ENCODE results near the gene EIF4E2. TPM values are rescaled to one million over a fixed set of nuclear protein-coding genes. Genes with fewer than 3 reads are reported as not detected.

Gene EIF4E2
- total RNA-seq, 2 experiments from 2014 or later = 45.9 to 46.0 TPM

DNA sequence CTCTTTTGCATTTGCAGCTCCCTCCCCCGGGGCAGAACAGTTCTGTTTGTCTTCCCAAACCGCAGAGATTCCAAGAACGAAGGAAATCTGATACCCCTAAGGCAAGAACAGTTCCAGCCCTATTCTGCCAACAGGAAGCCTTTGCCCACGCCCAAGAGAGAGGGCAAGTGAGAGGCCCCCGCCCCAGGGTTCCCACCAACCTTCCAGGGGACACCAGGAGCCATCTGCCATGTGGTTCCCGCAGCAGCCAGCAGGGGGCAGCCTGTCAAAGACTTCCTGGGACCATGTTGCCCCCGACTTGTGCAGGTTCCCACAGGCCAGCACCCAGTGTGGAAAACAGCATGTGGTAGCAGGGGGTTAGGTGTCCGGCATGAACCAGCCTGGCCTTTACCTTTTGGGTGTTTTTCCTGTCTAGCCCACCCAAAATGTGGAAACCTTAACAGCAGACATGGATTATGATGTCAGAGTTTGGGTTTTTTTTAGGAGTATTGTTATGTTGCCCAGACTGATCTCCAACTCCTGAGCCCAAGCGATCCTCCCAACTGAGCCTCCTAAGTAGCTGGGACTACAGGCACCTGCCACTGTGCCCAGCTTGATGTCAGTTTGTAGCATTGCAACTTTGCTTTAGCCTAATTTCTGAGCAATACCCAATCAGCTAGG, 61.2 kb downstream of the EIF4E2 start:
- ATAC-seq (ENCODE audit: poor library complexity) (peak; percentile 61), DNase-seq (peak; percentile 50 to 76 (median 56))
- intact Hi-C loops (cut with DNase I, micrococcal nuclease) = loop anchor here (5.0 kb wide), 2 partner anchors 81 to 641 kb away; partner anchors contain the start of gene ATG16L1 (in 1 of the 2)
- Mint-ChIP-seq H3K4me3 (no peak overlapping the region), H3K4me1 (ENCODE audit: low read depth) (no peaks in the 10 kb centered on the region), H3K36me3 (ENCODE audit: low read depth) (no peaks in the 10 kb centered on the region), H3K9me3 (no peaks in the 10 kb centered on the region), H3K27me3 (no peaks in the 10 kb centered on the region), H3K27ac (no peak overlapping the region)
- peaks cover 5% of the 10 kb centered on the region for H3K4me1 ChIP-seq (ENCODE audit: insufficient read depth, low read length)
- TF ChIP-seq, protein P1, sequence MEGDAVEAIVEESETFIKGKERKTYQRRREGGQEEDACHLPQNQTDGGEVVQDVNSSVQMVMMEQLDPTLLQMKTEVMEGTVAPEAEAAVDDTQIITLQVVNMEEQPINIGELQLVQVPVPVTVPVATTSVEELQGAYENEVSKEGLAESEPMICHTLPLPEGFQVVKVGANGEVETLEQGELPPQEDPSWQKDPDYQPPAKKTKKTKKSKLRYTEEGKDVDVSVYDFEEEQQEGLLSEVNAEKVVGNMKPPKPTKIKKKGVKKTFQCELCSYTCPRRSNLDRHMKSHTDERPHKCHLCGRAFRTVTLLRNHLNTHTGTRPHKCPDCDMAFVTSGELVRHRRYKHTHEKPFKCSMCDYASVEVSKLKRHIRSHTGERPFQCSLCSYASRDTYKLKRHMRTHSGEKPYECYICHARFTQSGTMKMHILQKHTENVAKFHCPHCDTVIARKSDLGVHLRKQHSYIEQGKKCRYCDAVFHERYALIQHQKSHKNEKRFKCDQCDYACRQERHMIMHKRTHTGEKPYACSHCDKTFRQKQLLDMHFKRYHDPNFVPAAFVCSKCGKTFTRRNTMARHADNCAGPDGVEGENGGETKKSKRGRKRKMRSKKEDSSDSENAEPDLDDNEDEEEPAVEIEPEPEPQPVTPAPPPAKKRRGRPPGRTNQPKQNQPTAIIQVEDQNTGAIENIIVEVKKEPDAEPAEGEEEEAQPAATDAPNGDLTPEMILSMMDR (IDR thresholded peaks at IDR 0.05) = peak; percentile 81
- H3K9me3 ChIP-seq (ENCODE audit: control insufficient read depth in 1 of 2, insufficient read depth in 1 of 2, low read length in 2 of 2) = no peaks in the 10 kb centered on the region
- no peaks in the 10 kb centered on the region for H3K27me3 ChIP-seq (ENCODE audit: control insufficient read depth in 1 of 2, insufficient read depth in 2 of 2, low read length in 2 of 2)
- H3K36me3 ChIP-seq (ENCODE audit: insufficient read depth, low read length) = no peaks in the 10 kb centered on the region
- ChIA-PET POLR2A (no interaction called here), CTCF (no interaction called here)
- no peak overlapping the region for H3K4me3 ChIP-seq (ENCODE audit: low read length)
- H3K27ac ChIP-seq (ENCODE audit: low read depth in 1 of 2, low read length in 2 of 2) = no peak overlapping the region

- H3K36me3 Mint-ChIP-seq (ENCODE audit: low read depth) = no peaks in the 10 kb centered on the region
- intact Hi-C loops (cut with DNase I, micrococcal nuclease) = loop anchor here (5.0 kb wide), 2 partner anchors 79 to 639 kb away; partner anchors contain the start of gene ATG16L1 (in 1 of the 2)
- H3K9me3 Mint-ChIP-seq = no peaks in the 10 kb centered on the region
- ATAC-seq (ENCODE audit: poor library complexity) = no peak
- no peaks in the 10 kb centered on the region for H3K27me3 Mint-ChIP-seq
- H3K27ac ChIP-seq (ENCODE audit: low read depth in 1 of 2, low read length in 2 of 2) = no peak overlapping the region
- DNase-seq = no peak
- no peaks in the 10 kb centered on the region for H3K36me3 ChIP-seq (ENCODE audit: insufficient read depth, low read length)
- H3K4me3 Mint-ChIP-seq = no peak overlapping the region
- POLR2A ChIA-PET = no interaction called here
- TF ChIP-seq, protein P1 (IDR thresholded peaks at IDR 0.05) = no peak
- H3K4me1 ChIP-seq (ENCODE audit: insufficient read depth, low read length) = peaks cover 5% of the 10 kb centered on the region
- no peaks in the 10 kb centered on the region for H3K9me3 ChIP-seq (ENCODE audit: control insufficient read depth in 1 of 2, insufficient read depth in 1 of 2, low read length in 2 of 2)
- no peak overlapping the region for H3K27ac Mint-ChIP-seq
- CTCF ChIA-PET = no interaction called here
- H3K4me1 Mint-ChIP-seq (ENCODE audit: low read depth) = no peaks in the 10 kb centered on the region
- H3K27me3 ChIP-seq (ENCODE audit: control insufficient read depth in 1 of 2, insufficient read depth in 2 of 2, low read length in 2 of 2) = peaks cover 0 to 2% of the 10 kb centered on the region in 2 experiments
- no peak overlapping the region for H3K4me3 ChIP-seq (ENCODE audit: low read length)
Observed at GRCh38 chr2:232613538-232614134, 63.1 kb downstream of the EIF4E2 start.

- TF ChIP-seq, protein P1 (IDR thresholded peaks at IDR 0.05) = no peak
- DNase-seq (no peak), ATAC-seq (ENCODE audit: poor library complexity) (no peak)
- CTCF ChIA-PET = no interaction called here
- H3K9me3 Mint-ChIP-seq = no peaks in the 10 kb centered on the region
- Histone ChIP-seq H3K9me3 (ENCODE audit: control insufficient read depth in 1 of 2, insufficient read depth in 1 of 2, low read length in 2 of 2) (no peaks in the 10 kb centered on the region), H3K4me1 (ENCODE audit: insufficient read depth, low read length) (peaks cover 5% of the 10 kb centered on the region), H3K36me3 (ENCODE audit: insufficient read depth, low read length) (no peaks in the 10 kb centered on the region), H3K4me3 (ENCODE audit: low read length) (no peak overlapping the region), H3K27ac (ENCODE audit: low read depth in 1 of 2, low read length in 2 of 2) (no peak overlapping the region), H3K27me3 (ENCODE audit: control insufficient read depth in 1 of 2, insufficient read depth in 2 of 2, low read length in 2 of 2) (peaks cover 0 to 2% of the 10 kb centered on the region in 2 experiments)
- no peaks in the 10 kb centered on the region for H3K4me1 Mint-ChIP-seq (ENCODE audit: low read depth)
- H3K27ac Mint-ChIP-seq = no peak overlapping the region
- no peak overlapping the region for H3K4me3 Mint-ChIP-seq
- POLR2A ChIA-PET = no interaction called here
- H3K36me3 Mint-ChIP-seq (ENCODE audit: low read depth) = no peaks in the 10 kb centered on the region
- H3K27me3 Mint-ChIP-seq = no peaks in the 10 kb centered on the region
- intact Hi-C loops (cut with DNase I, micrococcal nuclease) = no loop called here
Observed at GRCh38 chr2:232615339-232615738, 64.8 kb downstream of the EIF4E2 start.

Other genes starting within 250 kb of the EIF4E2 start
- gene ALPP, start 171.9 kb upstream of the EIF4E2 start, total RNA-seq = not detected
- gene ALPG, start 143.8 kb upstream of the EIF4E2 start, total RNA-seq = not detected
- gene ALPI, start 94.5 kb upstream of the EIF4E2 start, total RNA-seq = not detected
- not detected for gene ECEL1, start 62.9 kb upstream of the EIF4E2 start, total RNA-seq
- not detected for gene PRSS56, start 30.3 kb upstream of the EIF4E2 start, total RNA-seq
- gene CHRND, start 24.5 kb upstream of the EIF4E2 start, total RNA-seq = not detected
- not detected for gene CHRNG, start 11.0 kb upstream of the EIF4E2 start, total RNA-seq
- 10 to 100 TPM; 22.1 to 22.2 TPM for gene TIGD1, start 132 bp upstream of the EIF4E2 start, total RNA-seq
- gene EFHD1, start 82.9 kb downstream of the EIF4E2 start, total RNA-seq = not detected
- gene GIGYF2, start 146.6 kb downstream of the EIF4E2 start, total RNA-seq = 10 to 100 TPM; 52.5 to 55.5 TPM
- not detected for gene KCNJ13, start 225.9 kb downstream of the EIF4E2 start, total RNA-seq